SU-DHL-6 (cell line): ENCODE results near the gene PITPNC1.

Source experiments
- H2AFZ ChIP-seq: fragments of 200-600 bp; sonication (generic); 2 replicates; pipeline ENCODE4 v1.6.1; 2014; ENCODE audit warnings: low read depth, mild to moderate bottlenecking, moderate library complexity, mixed read lengths, antibody characterized with exemption, low read length; ENCODE audit not compliant: severe bottlenecking
- H3F3A ChIP-seq: fragments of 200-600 bp; shearing (Covaris generic); 2 replicates; pipeline ENCODE4 v1.6.0; 2016; ENCODE audit warnings: antibody characterized with exemption, mild to moderate bottlenecking; ENCODE audit not compliant: insufficient read depth
- H3K27ac ChIP-seq: fragments of 200-600 bp; sonication (generic); 2 replicates; pipeline ENCODE4 v1.5.1; 2016; ENCODE audit warnings: low read depth, mild to moderate bottlenecking, low read length, moderate library complexity, mixed read lengths
- H3K27me3 ChIP-seq: fragments of 200-600 bp; sonication (generic), shearing (Covaris generic); 2 replicates; pipeline ENCODE4 v1.6.0; 2014; ENCODE audit warnings: mild to moderate bottlenecking, low read length
- H3K36me3 ChIP-seq: fragments of 200-600 bp; sonication (generic); 2 replicates; pipeline ENCODE4 v1.6.1; 2014; ENCODE audit warnings: mild to moderate bottlenecking, low read length, mixed read lengths
- H3K4me2 ChIP-seq: fragments of 300-600, 200-600 bp; shearing (Covaris generic), sonication (generic); 2 replicates; pipeline ENCODE4 v1.6.0; 2014; ENCODE audit warnings: low read length, low read depth, mild to moderate bottlenecking; ENCODE audit not compliant: poor library complexity, severe bottlenecking
- H3K4me3 ChIP-seq: fragments of 200-600 bp; sonication (generic); 2 replicates; pipeline ENCODE4 v1.5.1; 2014; ENCODE audit warnings: antibody characterized with exemption, low read length, mild to moderate bottlenecking, mixed read lengths; ENCODE audit not compliant: insufficient read depth, poor library complexity, severe bottlenecking
- H3K79me2 ChIP-seq: fragments of 200-600 bp; sonication (generic); 2 replicates; pipeline ENCODE4 v1.6.1; 2014; ENCODE audit warnings: mild to moderate bottlenecking, low read length, moderate library complexity; ENCODE audit not compliant: insufficient read depth
- H3K9ac ChIP-seq: fragments of 200-600 bp; sonication (generic); 2 replicates; pipeline ENCODE4 v1.7.0; 2014; ENCODE audit warnings: mild to moderate bottlenecking, low read length
- H3K9me2 ChIP-seq: fragments of 200-600 bp; sonication (generic); replicated peaks from 2 replicates; pipeline ENCODE4 v1.6.1; 2014; ENCODE audit warnings: low read length; ENCODE audit not compliant: insufficient read depth
- H3K9me3 ChIP-seq: fragments of 200-600 bp; sonication (generic); 2 replicates; pipeline ENCODE4 v1.6.1; 2014; ENCODE audit warnings: low read length, mixed read lengths; ENCODE audit not compliant: insufficient read depth
- H4K20me1 ChIP-seq: fragments of 200-600 bp; sonication (generic); 2 replicates; pipeline ENCODE4 v1.6.1; 2014; ENCODE audit warnings: low read depth, mild to moderate bottlenecking, antibody characterized with exemption, low read length, moderate library complexity, mixed read lengths
- CTCF ChIP-seq: fragments of 200-600 bp; sonication (generic); IDR thresholded peaks from one replicate; pipeline ENCODE4 v1.5.1; 2017; ENCODE audit warnings: antibody characterized with exemption, mild to moderate bottlenecking, low read length, moderate library complexity; ENCODE audit not compliant: insufficient read depth, poor library complexity, severe bottlenecking
- EZH2phosphoT487 ChIP-seq: fragments of 200-600 bp; sonication (generic), shearing (Covaris generic); conservative IDR thresholded peaks from 2 replicates; pipeline ENCODE4 v1.6.1; 2018; ENCODE audit warnings: mild to moderate bottlenecking, antibody characterized with exemption, low read length, moderate library complexity, mixed read lengths

Gene PITPNC1

GRCh38 chr17:67565068-67565467, 188.0 kb downstream of the PITPNC1 start:
- H3K9ac ChIP-seq: no peak overlapping the region
- H3K9me3 ChIP-seq: no peaks in the 10 kb centered on the region
- no peaks in the 10 kb centered on the region for H3K9me2 ChIP-seq
- H3K27ac ChIP-seq: no peak overlapping the region
- no peak overlapping the region for H3K4me2 ChIP-seq
- TF ChIP-seq CTCF: no peak
- H3K27me3 ChIP-seq: no peaks in the 10 kb centered on the region
- H3K4me3 ChIP-seq: no peak overlapping the region
- H3F3A ChIP-seq: no peaks in the 10 kb centered on the region
- no peaks in the 10 kb centered on the region for H3K36me3 ChIP-seq
- H2AFZ ChIP-seq: no peak overlapping the region
- H4K20me1 ChIP-seq: no peaks in the 10 kb centered on the region
- no peaks in the 10 kb centered on the region for H3K79me2 ChIP-seq

- no peaks in the 10 kb centered on the region for H4K20me1 ChIP-seq
- no peaks in the 10 kb centered on the region for H3K36me3 ChIP-seq
Observed at GRCh38 chr17:67566656-67567055, 189.6 kb downstream of the PITPNC1 start.

GRCh38 chr17:67569015-67569451, 192.0 kb downstream of the PITPNC1 start:
- no peak overlapping the region for H3K4me2 ChIP-seq

More at GRCh38 chr17:67566656-67567055, 189.6 kb downstream of the PITPNC1 start:
- TF ChIP-seq EZH2phosphoT487: no peak
- no peak for TF ChIP-seq CTCF
- Histone ChIP-seq H3K9me3 (no peaks in the 10 kb centered on the region), H3K27ac (no peak overlapping the region), H3K9ac (no peak overlapping the region), H3F3A (no peaks in the 10 kb centered on the region), H3K79me2 (no peaks in the 10 kb centered on the region), H3K27me3 (no peaks in the 10 kb centered on the region), H2AFZ (no peak overlapping the region), H3K9me2 (no peaks in the 10 kb centered on the region), H3K4me3 (no peak overlapping the region), H3K4me2 (no peak overlapping the region)

More at GRCh38 chr17:67569015-67569451, 192.0 kb downstream of the PITPNC1 start:
- H2AFZ ChIP-seq: no peak overlapping the region
- H4K20me1 ChIP-seq: no peaks in the 10 kb centered on the region
- H3K27me3 ChIP-seq: no peaks in the 10 kb centered on the region
- no peak for TF ChIP-seq CTCF
- no peak for TF ChIP-seq EZH2phosphoT487
- H3K9me3 ChIP-seq: no peaks in the 10 kb centered on the region
- no peaks in the 10 kb centered on the region for H3K9me2 ChIP-seq
- no peak overlapping the region for H3K27ac ChIP-seq
- H3K79me2 ChIP-seq: no peaks in the 10 kb centered on the region
- no peak overlapping the region for H3K4me3 ChIP-seq
- H3K36me3 ChIP-seq: no peaks in the 10 kb centered on the region
- no peaks in the 10 kb centered on the region for H3F3A ChIP-seq
- no peak overlapping the region for H3K9ac ChIP-seq
